GM23248 (cell line): Measurements from ENCODE around the gene ARHGEF12. TPM values are rescaled to one million over a fixed set of nuclear protein-coding genes. Genes with fewer than 3 reads are reported as not detected.
A peak's percentile ranks its signal among the peaks of the same experiment; 100 is the strongest.

ENCODE experiments used
- DNase-seq: peaks from one replicate; pipeline ENCODE4 v3.0.0-alpha.2; 2015
- H2AFZ ChIP-seq: fragments of 200-600 bp; sonication (generic); 2 replicates; pipeline ENCODE4 v1.6.1; 2016; ENCODE audit warnings: antibody characterized with exemption
- H3F3A ChIP-seq: fragments of 200-600 bp; sonication (generic); 2 replicates; pipeline ENCODE4 v1.6.1; 2016; ENCODE audit warnings: mild to moderate bottlenecking, antibody characterized with exemption, mixed run types; ENCODE audit not compliant: insufficient read depth
- H3K27ac ChIP-seq: fragments of 200-600 bp; sonication (generic); 2 replicates; pipeline ENCODE4 v1.5.1; 2016; ENCODE audit warnings: mild to moderate bottlenecking
- H3K27me3 ChIP-seq: fragments of 200-600 bp; sonication (generic); replicated peaks from 2 replicates; pipeline ENCODE4 v1.6.1; 2016; ENCODE audit warnings: mild to moderate bottlenecking; ENCODE audit not compliant: insufficient read depth
- H3K36me3 ChIP-seq: fragments of 200-600 bp; sonication (generic); 2 replicates; pipeline ENCODE4 v1.6.1; 2016; ENCODE audit warnings: low read depth, mild to moderate bottlenecking
- H3K4me1 ChIP-seq: fragments of 200-600 bp; sonication (generic); 2 replicates; pipeline ENCODE4 v1.6.1; 2016; ENCODE audit warnings: mild to moderate bottlenecking; ENCODE audit not compliant: insufficient read depth
- H3K4me2 ChIP-seq: fragments of 200-600 bp; sonication (generic); one replicate; pipeline ENCODE4 v1.6.1; 2016; ENCODE audit warnings: mild to moderate bottlenecking; ENCODE audit not compliant: unreplicated experiment
- H3K4me3 ChIP-seq: fragments of 200-600 bp; sonication (generic); 2 replicates; pipeline ENCODE4 v1.5.1; 2016; ENCODE audit warnings: mild to moderate bottlenecking
- H3K79me2 ChIP-seq: fragments of 200-600 bp; sonication (generic); 2 replicates; pipeline ENCODE4 v1.6.1; 2016; ENCODE audit warnings: mild to moderate bottlenecking; ENCODE audit not compliant: insufficient read depth
- H3K9ac ChIP-seq: fragments of 200-600 bp; sonication (generic); 2 replicates; pipeline ENCODE4 v1.6.1; 2016; ENCODE audit warnings: mild to moderate bottlenecking
- H3K9me2 ChIP-seq: fragments of 200-600 bp; sonication (generic); 2 replicates; pipeline ENCODE4 v1.6.1; 2016; ENCODE audit warnings: mixed run types, mild to moderate bottlenecking, moderate library complexity; ENCODE audit not compliant: insufficient read depth
- H3K9me3 ChIP-seq: fragments of 200-600 bp; sonication (generic); one replicate; pipeline ENCODE4 v1.6.1; 2017; ENCODE audit warnings: low read depth
- H4K20me1 ChIP-seq: fragments of 200-600 bp; sonication (generic); 2 replicates; pipeline ENCODE4 v1.6.0; 2016; ENCODE audit not compliant: insufficient read depth
- EZH2 ChIP-seq: fragments of 200-600 bp; sonication (generic); IDR thresholded peaks from 2 replicates; pipeline ENCODE4 v1.6.1; 2018; ENCODE audit warnings: antibody characterized with exemption, mild to moderate bottlenecking; ENCODE audit not compliant: insufficient read depth, poor library complexity, severe bottlenecking
- EZH2phosphoT487 ChIP-seq: fragments of 200-600 bp; sonication (generic); IDR thresholded peaks from 2 replicates; pipeline ENCODE4 v1.6.1; 2018; ENCODE audit warnings: antibody characterized with exemption, moderate library complexity, mild to moderate bottlenecking, low read depth; ENCODE audit not compliant: insufficient read depth
- WGBS, 2 experiments: methylation state at CpG; one replicate each; pipeline ENCODE4 v1.1.6; 2015 to 2017; ENCODE audit warnings: low lambda C conversion rate in 2 of 2, low coverage in 1 of 2; ENCODE audit errors: missing lambda C conversion rate in 2 of 2; 5-methylcytosine and 5-hydroxymethylcytosine counted together
- in situ Hi-C: fragments of 300-500 bp; cut with MboI; formaldehyde crosslinking; loops from 2 replicates; pipeline ENCODE4 v1.15.0; 2020
- polyA plus RNA-seq: library from polyadenylated mRNA; unstranded; fragments of >200 nt; fragmentation: Nextera tagmentation; extraction: Ambion mirVana; gene quantifications from 2 replicates; pipeline ENCODE4 v1.2.1, GENCODE V29; 2016
- total RNA-seq: library from RNA; depleted of rRNA; stranded (reverse); fragments of >200 nt; shearing (Covaris generic); gene quantifications from 2 replicates; pipeline ENCODE4 v1.2.3, GENCODE V29; 2014

The ARHGEF12 gene
- total and polyA plus RNA-seq, 2 experiments from 2014 or later: 20.4 to 52.7 TPM

GRCh38 chr11:120318906-120319305 is 17.3 kb upstream of the ARHGEF12 start:
- Histone ChIP-seq H4K20me1 (no peaks in the 10 kb centered on the region), H3K4me2 (no peak overlapping the region), H2AFZ (no peak overlapping the region), H3K27me3 (no peaks in the 10 kb centered on the region), H3K4me1 (peaks cover 11% of the 10 kb centered on the region), H3K27ac (no peak overlapping the region), H3K9me2 (no peaks in the 10 kb centered on the region), H3K4me3 (no peak overlapping the region), H3K36me3 (no peaks in the 10 kb centered on the region), H3K9me3 (no peaks in the 10 kb centered on the region), H3K9ac (no peak overlapping the region), H3K79me2 (no peaks in the 10 kb centered on the region), H3F3A (no peaks in the 10 kb centered on the region; the same call in 1 of the 2 replicates)
- TF ChIP-seq EZH2phosphoT487 (no peak), EZH2 (no peak)
- in situ Hi-C loops: no loop called here
- WGBS, 2 experiments: 76 to 86% methylated on average over 4 of the region's 4 CpGs
- no peak for DNase-seq

DNA sequence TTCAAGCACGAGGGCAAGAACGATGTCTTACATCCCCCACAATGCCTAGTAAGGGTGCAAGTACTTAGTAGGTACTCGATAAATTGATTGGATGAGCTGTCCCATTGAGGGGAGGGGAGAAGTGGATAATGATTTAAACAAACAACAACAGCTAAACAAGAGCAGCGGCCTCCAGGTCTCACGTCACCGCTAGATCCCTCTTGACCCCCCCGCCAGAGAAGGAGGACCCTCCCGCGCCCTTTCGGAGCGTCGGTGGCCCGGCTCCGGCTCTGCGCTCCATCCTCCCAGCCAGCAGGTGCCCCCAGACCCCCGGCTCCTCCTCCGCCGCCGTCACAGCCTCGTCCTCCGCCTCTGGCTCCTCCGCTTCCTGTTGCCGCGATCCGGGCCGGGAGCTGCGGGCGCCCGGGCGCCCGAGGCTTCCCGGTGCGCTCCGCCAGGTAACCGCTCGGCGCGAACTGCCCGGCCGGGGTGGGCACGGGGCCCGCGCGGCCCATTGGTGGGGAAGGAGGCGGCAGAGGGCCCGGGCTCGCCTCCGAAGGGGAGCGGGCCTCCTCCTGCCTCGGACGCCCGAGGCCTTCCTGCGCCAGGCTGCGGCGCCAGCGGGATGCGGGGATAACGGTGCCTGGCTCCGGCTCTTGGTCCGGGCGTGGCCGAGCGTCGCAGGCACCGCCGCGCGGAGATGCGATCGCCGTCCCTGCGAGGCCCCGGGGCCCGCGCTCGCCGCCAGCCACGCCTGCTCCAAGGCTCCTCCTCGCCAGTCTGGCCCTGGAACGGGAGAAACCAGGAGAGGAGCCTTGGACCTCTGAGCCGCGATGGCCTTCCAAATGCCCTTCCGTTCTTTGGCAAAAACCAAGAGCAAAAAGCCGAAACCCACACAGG is 11.0 kb upstream of the ARHGEF12 start, which contains the start of gene TLCD5:
TLCD5 (plus strand) TSS at position 368 of the 879 bp plus-strand sequence. CDS start 2,143 bp downstream, outside the sequence.
- peaks cover 33% of the 10 kb centered on the region for H3F3A ChIP-seq
- H3K4me2 ChIP-seq: peak within 1 kb of the TSS; percentile 87
- H4K20me1 ChIP-seq: no peaks in the 10 kb centered on the region
- no peak for TF ChIP-seq EZH2
- TF ChIP-seq EZH2phosphoT487: no peak
- 0 out of 2 replicates have a peak, but pooled peaks cover 4% of the 10 kb centered on the region for H3K36me3 ChIP-seq
- peak within 1 kb of the TSS; percentile 79 for H2AFZ ChIP-seq
- no peaks in the 10 kb centered on the region for H3K27me3 ChIP-seq
- in situ Hi-C loops: no loop called here
- peaks cover 23% of the 10 kb centered on the region for H3K79me2 ChIP-seq
- H3K27ac ChIP-seq: peak within 1 kb of the TSS; percentile 81
- peaks cover 18% of the 10 kb centered on the region for H3K4me1 ChIP-seq
- H3K4me3 ChIP-seq: peak within 1 kb of the TSS; percentile 84
- DNase-seq: peak; percentile 83
- 0 to 2% methylated on average over 77 to 82 of the region's 84 CpGs for WGBS, 2 experiments
- H3K9me2 ChIP-seq: peaks cover 3% of the 10 kb centered on the region; the same call in 1 of the 2 replicates
- no peaks in the 10 kb centered on the region for H3K9me3 ChIP-seq
- H3K9ac ChIP-seq: peak within 1 kb of the TSS; percentile 86

- H3K4me3 ChIP-seq: peak overlapping the region; percentile 84
- WGBS, 2 experiments: 22 to 33% methylated on average over 3 of the region's 3 CpGs
- in situ Hi-C loops: no loop called here
- H3K9me3 ChIP-seq: no peaks in the 10 kb centered on the region
- DNase-seq: peak; percentile 83
- H3K4me2 ChIP-seq: peak overlapping the region; percentile 87
- H3K9me2 ChIP-seq: peaks cover 3% of the 10 kb centered on the region; the same call in 1 of the 2 replicates
- H4K20me1 ChIP-seq: no peaks in the 10 kb centered on the region
- peak overlapping the region; percentile 81 for H3K27ac ChIP-seq
- H3K9ac ChIP-seq: peak overlapping the region; percentile 86
- peaks cover 44% of the 10 kb centered on the region for H3F3A ChIP-seq
- H3K36me3 ChIP-seq: 0 out of 2 replicates have a peak, but pooled peaks cover 5% of the 10 kb centered on the region
- H3K4me1 ChIP-seq: peaks cover 25% of the 10 kb centered on the region
- H2AFZ ChIP-seq: peak overlapping the region; percentile 79
- no peaks in the 10 kb centered on the region for H3K27me3 ChIP-seq
- TF ChIP-seq EZH2: no peak
- TF ChIP-seq EZH2phosphoT487: no peak
- peaks cover 23% of the 10 kb centered on the region for H3K79me2 ChIP-seq
These were observed 10.0 kb upstream of the ARHGEF12 start for GRCh38 chr11:120326228-120326627.

DNA sequence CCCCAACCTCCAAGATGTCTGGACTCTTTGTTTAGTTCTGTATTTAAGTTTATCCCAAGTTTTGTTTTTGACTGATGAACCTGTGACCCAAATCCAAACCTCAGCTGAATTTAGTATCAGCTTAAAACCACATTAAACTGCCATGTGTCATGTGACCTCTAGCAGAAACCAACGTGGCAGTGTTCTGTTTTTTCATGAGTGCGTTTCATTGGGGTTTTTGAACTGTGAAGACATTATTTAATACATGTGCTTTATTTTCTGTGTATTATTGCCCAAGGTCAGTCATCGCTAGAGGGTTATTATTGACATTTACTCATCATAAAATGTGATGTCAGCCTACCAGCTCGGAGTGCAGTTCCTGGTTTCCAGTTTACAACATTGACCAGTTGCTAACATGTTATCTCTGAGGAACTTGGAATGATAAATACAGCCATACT is 9.3 kb upstream of the ARHGEF12 start:
- H3K9ac ChIP-seq: peak overlapping the region; percentile 86
- H3K27ac ChIP-seq: peak overlapping the region; percentile 81
- TF ChIP-seq EZH2: no peak
- no peak for TF ChIP-seq EZH2phosphoT487
- no peak for DNase-seq
- H3K36me3 ChIP-seq: 0 out of 2 replicates have a peak, but pooled peaks cover 5% of the 10 kb centered on the region
- peaks cover 30% of the 10 kb centered on the region for H3K4me1 ChIP-seq
- H2AFZ ChIP-seq: peak overlapping the region; percentile 79
- 86 to 88% methylated on average over 4 of the region's 4 CpGs for WGBS, 2 experiments
- H3K4me2 ChIP-seq: peak overlapping the region; percentile 87
- H3K4me3 ChIP-seq: peak overlapping the region; percentile 84
- peaks cover 23% of the 10 kb centered on the region for H3K79me2 ChIP-seq
- no peaks in the 10 kb centered on the region for H3K27me3 ChIP-seq
- H4K20me1 ChIP-seq: no peaks in the 10 kb centered on the region
- in situ Hi-C loops: no loop called here
- no peaks in the 10 kb centered on the region for H3K9me3 ChIP-seq
- peaks cover 50% of the 10 kb centered on the region for H3F3A ChIP-seq
- peaks cover 3% of the 10 kb centered on the region; the same call in 1 of the 2 replicates for H3K9me2 ChIP-seq
